Stimulated activated CD4-positive, alpha-beta T cell treated with anti-CD3 and anti-CD28 coated beads, Interleukin-1b, Interleukin-23, amount 100 ng/mL, for 24 hours (primary cell): ENCODE results near the gene LPP.

Experiments used
- DNase-seq, 4 experiments: peaks; one replicate each; pipeline ENCODE4 v3.0.0-alpha.2; 2020; ENCODE audit warnings: low read depth in 4 of 4, low spot score in 1 of 4

Gene LPP

DNA sequence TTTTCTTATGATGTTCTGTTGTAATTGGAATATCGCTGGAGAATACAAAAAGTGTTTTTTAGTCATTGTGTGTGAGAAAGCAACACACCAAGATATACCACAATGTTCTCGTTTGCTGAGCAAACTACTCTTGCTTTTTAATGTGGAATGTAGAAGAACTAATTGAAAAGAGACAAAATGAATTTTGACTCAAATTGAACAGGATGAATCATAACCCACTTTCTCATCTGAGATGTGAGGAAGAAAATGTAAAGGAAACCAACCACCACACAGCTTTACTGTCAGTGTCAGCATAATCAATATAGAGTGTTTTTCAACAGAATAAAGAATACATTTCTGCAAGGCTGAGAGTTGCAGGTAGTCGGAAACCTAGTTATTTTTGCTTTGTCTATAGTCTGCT lies 569.0 kb downstream of the LPP start:
- DNase-seq, result no peak

DNA sequence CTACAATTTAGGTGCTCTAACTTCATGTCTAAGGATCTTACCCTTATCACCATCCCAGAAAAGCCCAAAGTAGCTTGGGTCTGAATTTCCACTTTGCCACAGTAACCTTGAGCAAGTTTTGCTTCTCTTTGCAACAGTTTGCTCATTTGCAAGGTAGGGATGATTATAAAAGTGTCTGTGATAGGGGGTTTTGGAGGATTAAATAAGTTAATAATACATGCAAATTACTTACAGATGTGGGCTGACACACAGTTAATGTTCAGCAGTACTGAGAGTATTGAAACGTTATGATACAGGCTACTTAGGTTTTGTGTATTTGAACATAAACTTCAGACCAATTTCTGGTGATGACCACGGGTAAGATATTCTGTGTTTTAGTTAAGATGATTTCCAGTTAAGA lies 573.1 kb downstream of the LPP start:
- no peak for DNase-seq

DNA sequence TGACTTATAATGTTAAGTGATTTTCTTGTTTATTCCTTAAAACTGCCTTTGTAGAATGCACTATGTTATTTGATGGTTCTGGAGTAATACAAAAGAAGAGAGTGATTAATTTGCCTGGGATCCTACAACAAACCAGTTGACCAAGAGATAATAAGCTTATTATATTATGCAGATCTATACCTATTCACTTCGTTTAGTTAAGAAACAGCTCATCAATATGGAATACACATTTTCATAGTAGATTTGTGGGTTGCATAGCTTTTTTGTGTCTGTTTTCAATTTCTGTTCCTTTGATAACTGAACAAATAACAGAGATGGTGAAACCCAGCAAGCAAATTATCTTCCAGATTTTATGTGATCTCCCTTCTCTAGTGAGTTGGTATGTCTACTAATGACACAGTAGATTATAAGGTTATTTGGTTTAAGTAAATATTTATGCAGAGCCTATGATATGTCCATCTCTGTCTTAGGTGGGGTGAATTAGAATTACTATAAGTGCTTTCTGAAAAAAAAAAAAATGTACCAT lies 574.5 kb downstream of the LPP start:
- DNase-seq, result no peak

DNA sequence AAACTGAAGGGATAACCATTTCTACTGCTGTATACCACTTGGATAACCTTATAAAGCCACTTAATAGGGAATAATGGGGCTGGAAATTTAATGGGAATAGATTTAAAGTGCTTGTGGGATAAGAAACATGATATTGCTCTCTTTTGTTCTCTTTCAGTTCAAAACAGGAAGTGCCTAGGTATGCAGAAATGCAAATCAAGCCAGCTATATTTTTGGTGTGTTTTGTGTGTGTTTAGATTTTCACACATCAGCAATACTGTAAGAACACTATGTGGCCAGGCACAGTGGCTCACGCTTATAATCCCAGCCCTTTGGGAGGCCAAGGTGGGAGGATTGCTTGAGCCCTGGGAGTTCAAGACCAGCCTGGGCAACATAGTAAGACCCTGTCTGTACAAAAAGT lies 575.5 kb downstream of the LPP start:
- no peak for DNase-seq

DNA sequence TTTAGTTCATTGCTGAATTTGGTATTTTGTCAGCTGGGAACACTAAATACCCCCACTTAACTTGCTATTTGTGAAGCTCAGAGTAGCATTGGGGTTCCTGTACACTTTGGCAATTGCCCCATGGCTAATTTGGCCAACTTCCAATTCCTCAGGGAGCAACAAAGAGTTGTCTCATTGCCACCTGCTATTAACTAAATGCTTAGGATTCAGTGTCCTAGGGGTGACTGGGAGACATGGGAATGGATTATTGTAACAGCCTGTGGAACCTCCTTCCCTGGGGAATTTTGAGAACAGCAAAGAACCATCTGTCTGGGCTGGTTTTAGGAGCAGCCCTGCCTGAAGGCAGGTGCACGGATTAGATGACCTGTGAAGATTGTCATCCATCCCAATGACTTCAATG lies 580.4 kb downstream of the LPP start:
- no peak for DNase-seq

DNA sequence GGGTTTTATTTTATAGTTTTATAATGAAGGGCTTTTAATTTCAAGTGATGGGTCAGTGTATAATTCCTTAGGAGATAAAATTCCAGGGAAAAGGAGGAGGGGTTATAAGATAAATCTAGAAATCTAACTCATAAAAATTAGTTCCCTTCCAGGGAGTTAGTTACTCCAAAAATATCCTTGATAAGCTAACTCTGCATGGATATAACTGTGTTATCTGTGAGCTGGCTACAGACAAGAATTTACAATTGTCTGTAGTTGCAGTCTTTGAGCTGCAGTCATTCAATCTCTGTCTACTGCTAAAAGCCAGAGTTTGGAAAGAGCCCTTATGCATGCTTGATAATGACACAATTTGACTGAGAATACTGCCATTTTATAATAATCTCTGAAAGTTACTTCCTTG lies 585.6 kb downstream of the LPP start:
- DNase-seq, result no peak

DNA sequence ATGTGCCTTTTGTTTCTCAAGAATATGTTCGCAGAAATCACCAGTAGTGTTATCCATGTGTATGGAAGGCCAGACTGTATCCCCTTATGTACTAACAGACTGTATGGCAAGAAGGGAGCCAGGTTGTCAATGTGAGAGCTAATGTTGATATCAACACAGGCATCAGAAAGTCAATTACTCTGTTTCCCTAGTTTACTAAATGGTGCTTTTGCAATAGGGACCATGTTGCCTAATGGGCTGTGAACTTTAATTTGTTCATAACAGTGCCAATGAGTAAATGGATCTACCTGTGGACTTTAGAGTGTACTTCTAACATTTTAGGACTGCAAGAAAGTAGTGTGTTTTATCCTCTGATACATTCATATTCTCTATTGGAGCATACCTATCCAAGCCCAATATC lies 586.1 kb downstream of the LPP start:
- DNase-seq, result no peak

DNA sequence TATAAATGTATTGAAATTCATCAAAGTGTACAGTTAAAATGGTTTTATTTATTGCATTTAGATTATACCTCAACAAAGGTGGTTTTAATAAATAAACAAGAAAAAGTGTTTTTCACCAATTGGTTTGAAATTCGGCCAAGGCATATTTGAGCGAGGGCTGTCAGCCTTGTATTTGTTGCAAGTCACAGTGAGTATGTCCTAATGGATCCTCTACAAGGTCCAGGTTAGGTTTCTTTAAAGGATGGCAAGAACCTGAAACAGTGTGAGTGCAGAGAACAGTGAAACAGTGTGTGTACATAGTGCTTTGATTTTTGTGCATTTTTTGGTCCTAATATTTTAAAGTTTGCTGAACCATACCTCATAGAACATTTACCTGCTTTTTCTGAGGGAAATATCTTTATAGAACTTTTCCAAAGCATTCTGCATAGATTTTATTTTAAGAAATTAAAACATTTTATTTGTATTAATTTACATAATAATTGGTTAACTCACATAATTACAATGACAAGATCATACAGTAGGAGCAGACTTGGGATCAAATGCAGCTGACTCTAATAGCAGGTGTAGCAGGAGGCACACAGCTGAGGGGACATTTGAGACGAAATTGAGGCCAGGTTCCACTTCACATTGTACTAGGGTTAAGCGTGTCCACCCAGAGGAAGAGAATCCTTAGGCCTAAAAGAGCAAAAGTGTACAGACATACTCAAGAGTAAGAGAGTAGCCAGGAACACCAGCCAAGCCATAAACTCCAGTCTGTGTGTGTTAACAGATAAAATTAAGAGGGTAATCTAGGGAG lies 589.0 kb downstream of the LPP start:
- DNase-seq, result no peak

DNA sequence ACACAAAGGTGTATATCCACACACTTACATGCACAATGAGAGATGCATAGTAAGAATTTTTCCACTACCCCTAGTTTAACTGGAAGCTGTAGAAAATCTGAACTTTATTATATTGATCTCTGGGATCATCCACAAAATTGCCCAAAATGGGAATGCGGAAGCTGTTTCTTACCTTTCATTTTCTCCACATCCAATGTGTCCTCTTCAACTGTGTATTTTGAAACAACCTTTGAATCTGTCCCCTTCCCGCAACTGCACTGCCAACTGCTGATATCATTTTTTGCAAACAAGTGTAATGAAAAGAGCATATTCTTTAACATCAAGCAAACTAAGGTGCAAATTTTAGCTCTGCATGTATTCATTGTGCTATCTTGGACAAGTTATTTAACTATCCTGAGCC lies 590.2 kb downstream of the LPP start:
- DNase-seq, result no peak

DNA sequence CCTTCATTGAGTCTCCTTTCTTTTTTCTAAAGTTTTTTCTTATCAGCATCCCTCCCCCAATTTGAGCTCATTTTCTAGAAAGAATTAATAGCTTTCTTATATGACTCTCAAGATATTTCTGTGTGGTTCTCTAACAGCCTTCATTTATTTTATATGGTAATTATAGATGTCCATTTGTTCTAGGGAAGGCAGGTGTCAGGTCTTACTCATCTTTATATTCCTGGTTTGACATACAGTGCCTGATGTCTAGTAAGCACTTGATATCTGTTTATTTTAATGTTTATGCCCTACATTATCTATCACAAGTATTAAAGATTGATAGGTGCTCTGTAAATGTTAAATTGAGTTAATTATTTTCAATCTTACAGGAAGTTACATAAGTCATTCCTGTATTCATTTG lies 591.1 kb downstream of the LPP start:
- no peak for DNase-seq

DNA sequence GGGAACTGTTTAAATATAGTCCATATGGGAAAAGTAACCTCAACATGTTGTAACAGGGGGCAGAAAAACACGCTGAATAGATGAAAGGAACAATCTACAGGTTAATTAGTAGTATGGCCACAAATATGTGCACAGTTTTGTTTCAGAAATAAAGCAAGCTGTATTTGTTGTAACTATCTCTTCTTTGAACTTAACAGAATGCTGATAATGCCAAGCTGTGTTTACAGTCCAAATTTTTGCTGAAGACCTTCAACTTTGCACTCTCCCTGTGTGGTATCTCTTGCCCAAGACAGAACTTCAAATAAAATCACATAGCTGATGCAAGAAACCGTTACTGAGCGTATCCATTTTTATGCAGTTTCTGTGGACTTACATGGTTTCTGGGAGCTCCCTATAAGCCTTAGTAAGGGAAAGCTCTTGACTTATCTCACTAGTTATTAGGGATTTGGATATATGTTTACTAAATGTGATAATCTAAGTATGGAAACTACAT lies 592.4 kb downstream of the LPP start:
- no peak for DNase-seq

DNA sequence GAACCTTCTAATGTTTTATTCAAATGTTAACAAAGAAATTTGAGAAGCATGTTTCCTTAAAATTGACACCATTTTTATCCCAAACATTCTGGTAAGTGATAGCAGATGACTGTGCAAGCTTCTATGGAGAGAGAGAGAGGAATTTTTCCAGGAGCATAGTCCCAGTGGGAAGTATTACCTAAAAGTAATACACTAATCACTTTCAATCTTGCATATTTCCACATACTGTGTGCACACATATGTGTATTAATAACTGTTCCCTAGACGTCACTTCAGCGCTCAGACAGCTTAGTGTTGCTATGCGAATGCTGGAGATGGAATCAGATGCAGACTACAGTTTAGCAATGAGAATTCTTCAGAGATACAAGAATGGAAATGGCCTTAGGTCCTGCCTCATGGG lies 593.5 kb downstream of the LPP start:
- no peak for DNase-seq

DNA sequence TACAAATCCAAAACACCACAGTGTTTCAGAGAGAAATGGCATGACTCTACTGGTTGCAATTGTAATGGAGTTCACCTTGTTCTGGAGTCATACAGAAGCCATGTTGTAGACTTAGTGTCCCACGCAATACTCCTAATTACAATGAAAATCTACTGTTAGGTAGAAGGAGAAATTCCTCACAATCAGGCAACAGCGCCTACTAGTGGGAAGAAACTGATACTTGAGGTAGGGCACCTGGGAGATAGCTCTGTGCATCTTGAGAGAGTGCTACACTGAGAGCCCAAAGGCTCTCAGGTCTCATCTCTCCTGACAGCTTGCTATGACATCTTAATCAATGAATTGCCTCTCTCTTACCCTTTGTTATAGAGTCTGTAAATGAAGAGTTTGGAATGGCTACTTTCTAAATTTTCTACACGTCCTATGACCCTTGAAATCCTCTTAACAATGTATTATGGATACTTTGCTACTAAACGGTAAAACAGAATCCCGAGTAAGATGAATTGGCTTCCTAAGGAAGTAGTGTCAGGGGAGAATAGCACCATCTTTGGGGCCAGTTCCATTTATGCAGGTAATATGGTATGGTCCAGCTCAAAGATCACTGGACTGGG lies 595.2 kb downstream of the LPP start:
- peak; percentile 18 to 37 (median 32) for DNase-seq

DNA sequence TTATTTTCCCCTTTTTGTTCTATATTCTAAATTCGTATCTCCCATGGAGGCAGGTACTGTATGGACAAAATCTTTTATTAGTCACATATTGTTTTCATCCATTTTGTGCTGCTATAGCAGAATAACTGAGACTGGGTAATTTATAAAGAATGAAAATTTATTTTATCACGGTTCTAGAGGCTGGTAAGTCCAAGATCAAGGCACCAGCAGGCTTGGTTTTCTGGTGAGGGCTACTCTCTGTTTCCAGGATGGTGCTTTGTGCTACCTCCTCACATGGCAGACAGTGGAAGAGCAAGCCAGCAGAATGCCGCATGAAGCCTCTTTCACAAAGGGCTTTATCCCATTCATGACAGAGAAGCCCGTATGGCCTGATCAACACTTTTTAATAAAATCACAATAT lies 595.9 kb downstream of the LPP start:
- DNase-seq, result no peak

DNA sequence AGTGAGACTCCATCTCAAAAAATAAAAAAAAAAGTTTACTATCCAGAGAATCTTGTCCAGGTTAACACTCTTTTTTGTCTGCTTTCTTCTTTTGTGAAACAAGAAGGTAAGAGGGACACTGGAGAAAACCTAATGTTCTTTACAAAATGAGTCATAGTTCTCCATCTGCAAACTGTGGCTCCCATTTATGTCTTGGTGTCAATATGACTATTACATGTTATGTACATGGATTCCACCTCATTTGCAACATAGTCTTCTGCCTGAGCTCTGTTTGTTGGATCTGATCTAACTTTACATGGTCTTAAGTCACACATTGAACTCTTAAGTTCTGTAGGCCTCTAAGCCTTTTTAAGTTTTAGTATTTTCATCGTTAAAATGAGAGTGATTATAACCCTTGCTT lies 596.7 kb downstream of the LPP start:
- no peak for DNase-seq

DNA sequence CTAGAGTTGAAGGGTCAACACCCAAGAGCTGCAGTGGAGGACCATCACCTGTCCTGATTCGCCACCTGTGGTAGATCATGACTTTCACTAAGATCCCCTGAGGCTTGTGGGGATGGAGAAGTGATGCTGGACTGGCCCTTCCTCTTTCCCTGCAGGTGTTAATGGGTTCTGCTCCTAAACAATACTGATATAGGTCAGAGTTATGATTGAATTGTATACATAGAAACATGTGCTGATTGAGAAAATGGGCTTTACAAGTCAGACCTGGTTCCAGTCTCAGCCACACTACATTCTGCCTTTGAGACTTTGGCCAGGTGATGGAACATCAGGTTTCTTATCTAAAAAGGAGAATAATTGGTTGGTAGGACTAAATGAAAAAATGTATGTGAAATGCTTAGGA lies 598.9 kb downstream of the LPP start:
- DNase-seq, result no peak

DNA sequence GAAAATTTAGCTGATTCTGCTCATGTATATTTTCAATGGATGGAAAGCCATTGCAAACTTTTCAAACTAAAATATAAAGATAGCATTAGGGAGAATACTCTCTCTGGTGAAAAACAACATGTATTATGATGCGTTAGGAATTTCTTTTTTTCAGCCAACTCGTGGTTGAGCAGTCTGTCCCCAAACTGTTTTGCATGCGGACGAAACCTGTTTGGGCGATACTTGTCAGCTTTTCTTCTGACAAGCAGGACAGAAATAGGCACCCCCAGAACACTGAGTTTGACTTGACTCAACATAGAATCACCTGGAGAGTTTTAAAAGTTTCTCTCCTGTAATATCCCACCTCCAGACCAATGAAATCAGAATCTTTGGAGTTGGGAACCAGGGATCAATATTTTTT lies 600.3 kb downstream of the LPP start:
- no peak for DNase-seq

DNA sequence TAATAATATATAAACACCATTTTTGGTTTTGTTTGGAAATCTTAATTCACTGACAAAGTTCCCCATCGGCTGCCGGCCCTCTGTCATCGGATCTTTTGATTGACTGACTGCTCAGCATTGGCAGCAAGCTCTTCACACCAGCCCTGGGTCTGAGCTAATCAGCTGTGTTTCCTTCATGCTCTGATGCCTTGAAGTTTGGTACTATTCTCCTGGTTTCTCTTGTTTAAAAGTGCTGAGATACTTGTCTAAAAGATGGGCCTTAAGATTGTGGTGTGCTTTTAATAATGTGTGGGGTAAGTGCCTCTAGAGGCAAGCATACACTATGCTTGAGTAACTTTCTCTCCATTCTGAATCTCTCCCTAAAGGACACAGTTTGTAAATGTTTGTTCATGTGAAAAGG lies 602.3 kb downstream of the LPP start:
- DNase-seq, result no peak

DNA sequence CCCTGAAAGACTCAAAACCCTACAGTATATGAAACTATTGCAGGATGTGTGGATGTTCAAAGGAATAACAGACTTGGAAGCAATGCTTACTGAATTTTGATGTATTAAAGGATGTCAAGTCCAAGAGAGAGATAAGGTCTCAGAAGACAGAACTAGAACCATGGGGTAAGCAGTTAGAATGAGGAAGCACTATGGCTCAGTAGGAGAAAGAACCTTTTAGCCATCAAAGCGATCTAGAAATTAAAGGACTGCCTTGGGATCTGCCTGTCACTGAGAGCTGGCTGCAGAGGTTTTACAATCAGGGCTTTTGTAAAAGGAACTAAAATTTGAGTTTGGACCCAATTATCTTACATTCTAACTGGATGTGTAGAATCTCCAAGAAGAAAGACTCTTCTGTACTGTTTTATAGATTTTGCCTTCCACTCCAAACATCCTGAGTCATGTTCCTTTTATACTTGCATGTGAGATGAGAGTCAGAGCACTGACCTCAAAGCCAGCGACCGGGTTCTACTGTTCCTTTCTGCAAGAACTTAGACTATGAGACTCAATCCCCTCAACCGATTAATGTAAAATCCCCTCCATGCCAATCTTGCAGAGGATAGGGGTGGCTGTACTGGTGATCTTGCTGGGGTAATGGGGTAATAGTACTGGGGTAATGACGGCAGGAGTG lies 605.5 kb downstream of the LPP start:
- DNase-seq, result no peak

DNA sequence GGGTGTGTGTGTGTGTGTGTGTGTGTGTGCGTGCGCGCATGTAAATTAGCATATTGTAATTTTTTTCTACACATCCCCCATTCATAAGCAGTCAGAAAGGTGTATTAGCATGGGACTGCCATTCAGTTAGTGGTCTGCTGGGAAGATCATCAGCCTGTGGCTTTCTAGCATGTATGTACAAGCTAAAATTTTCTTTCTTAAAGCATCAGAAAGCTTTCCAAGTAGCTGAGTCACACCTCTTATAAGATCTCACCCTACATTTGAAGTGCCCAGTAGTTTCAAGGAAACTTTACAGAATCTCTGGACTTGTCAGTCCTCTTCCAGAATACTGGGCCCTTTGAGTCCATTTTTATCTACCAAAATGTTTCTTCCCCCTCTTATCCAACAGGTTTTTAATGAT lies 606.5 kb downstream of the LPP start:
- no peak for DNase-seq

DNA sequence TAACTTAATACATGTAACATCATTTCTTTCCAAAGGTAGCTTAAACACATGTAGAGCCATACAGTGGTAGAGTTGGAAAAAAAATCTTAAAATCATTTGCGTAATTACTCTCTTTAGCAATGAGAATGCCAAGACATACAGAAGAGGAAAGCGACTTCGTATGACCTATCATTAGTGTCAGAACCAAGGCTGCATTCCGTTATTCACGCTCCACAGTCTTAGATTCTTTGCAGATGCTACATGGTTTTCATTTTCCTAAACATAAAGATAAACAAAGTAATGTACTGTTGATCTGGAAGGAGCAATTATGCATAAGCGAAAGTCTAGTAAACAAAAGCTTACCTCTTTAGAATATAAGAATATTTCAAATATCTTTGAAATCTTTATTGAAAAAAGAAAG lies 607.5 kb downstream of the LPP start:
- no peak for DNase-seq

DNA sequence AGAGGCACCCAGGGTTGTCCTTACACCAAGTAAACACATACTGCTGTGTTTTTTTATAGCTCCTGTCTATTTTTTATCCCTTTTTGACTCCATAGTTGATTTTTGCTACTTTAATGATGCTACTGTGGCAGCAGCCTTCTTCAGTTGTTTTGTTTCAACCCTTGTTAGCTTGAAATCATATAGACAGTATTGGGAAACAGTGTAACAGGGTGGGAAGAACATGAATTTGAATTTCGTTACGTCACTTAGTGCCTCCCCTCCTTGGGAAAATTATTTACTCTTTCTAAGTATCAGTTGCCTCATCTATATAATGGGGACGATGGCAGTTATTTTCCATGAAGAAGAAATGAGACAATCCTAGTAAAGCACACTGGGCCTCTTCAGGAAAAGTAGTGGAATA lies 608.0 kb downstream of the LPP start:
- no peak for DNase-seq
